Esophagus muscularis mucosa (tissue), 3 donors: ENCODE measurements around the gene GFOD1.
"Not testable (repeated sequence)": the region's sequence is repeated elsewhere in the genome, so short reads cannot be mapped to it uniquely, and the experiment has no call there.

ENCODE experiments used
- POLR2A ChIP-seq: fragments of 450-650 bp; IDR thresholded peaks from one replicate; pipeline ENCODE4 v1.6.1; 2017; ENCODE audit warnings: antibody characterized with exemption, moderate library complexity, mild to moderate bottlenecking, low read depth
- TF ChIP-seq, protein P1 (sequence below), 3 experiments: fragments of 200-600 bp in 2 of 3; fragments of 450-650 bp in 1 of 3; sonication (generic) in 2 of 3; IDR thresholded peaks; one replicate each; pipeline ENCODE4 v1.5.1; 2017 to 2019; ENCODE audit warnings: antibody characterized with exemption in 3 of 3, mild to moderate bottlenecking in 2 of 3, moderate library complexity in 1 of 3

DNA sequence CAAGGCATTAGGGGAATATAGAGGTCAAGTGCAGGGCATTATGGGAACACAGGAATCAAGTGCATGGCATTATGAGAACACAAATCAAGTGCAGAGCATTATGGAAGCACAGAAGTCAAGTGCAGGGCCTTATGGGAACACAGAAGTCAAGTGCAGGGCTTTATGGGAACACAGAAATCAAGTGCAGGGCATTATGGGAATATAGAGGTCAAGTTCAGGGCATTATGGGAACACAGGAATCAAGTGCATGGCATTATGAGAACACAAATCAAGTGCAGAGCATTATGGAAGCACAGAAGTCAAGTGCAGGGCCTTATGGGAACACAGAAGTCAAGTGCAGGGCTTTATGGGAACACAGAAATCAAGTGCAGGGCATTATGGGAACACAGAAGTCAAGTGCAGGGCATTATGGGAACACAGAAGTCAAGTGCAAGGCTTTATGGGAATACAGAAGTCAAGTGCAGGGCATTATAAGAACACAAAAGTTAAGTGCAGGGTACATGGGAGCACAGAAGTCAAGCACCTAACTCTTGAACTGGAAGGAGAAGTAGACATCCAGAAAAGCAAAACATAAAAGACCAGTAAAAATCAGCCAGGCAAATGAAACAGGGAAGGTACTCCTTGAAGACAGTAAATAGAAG, 53.1 kb downstream of the GFOD1 start:
- not testable (repeated sequence) for TF ChIP-seq POLR2A
- TF ChIP-seq, protein P1, sequence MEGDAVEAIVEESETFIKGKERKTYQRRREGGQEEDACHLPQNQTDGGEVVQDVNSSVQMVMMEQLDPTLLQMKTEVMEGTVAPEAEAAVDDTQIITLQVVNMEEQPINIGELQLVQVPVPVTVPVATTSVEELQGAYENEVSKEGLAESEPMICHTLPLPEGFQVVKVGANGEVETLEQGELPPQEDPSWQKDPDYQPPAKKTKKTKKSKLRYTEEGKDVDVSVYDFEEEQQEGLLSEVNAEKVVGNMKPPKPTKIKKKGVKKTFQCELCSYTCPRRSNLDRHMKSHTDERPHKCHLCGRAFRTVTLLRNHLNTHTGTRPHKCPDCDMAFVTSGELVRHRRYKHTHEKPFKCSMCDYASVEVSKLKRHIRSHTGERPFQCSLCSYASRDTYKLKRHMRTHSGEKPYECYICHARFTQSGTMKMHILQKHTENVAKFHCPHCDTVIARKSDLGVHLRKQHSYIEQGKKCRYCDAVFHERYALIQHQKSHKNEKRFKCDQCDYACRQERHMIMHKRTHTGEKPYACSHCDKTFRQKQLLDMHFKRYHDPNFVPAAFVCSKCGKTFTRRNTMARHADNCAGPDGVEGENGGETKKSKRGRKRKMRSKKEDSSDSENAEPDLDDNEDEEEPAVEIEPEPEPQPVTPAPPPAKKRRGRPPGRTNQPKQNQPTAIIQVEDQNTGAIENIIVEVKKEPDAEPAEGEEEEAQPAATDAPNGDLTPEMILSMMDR (IDR thresholded peaks at IDR 0.05): not testable (repeated sequence)
